HCT116 (cell line): ENCODE measurements around the gene GSTK1. TPM values are rescaled to one million over a fixed set of nuclear protein-coding genes. Genes with fewer than 3 reads are reported as not detected.
A peak's percentile ranks its signal among the peaks of the same experiment; 100 is the strongest.

ENCODE experiments used
- ATAC-seq: fragments of 200-7000 bp; cut with Tn5 transposase; 2 replicates; pipeline ENCODE4 v1.9.1; 2020; ENCODE audit warnings: mild to moderate bottlenecking, moderate library complexity
- BruUV-seq: library from RNA; stranded (reverse); fragments of 400-500 nt; replicated peaks from 2 replicates; lab custom pipeline; 2021; lab: Mats Ljungman, UMichigan
- CTCF ChIA-PET: fragments of 300-600 bp; sonication (Branson Sonifier 250); formaldehyde crosslinking; loops from one replicate; lab custom pipeline; 2021; ENCODE audit warnings: antibody characterized with exemption; lab: Charles Lee
- POLR2A ChIA-PET: fragments of 300-600, 350-600 bp; sonication (Branson Sonifier 250); formaldehyde crosslinking; loops from one replicate; lab custom pipeline; 2021; ENCODE audit warnings: antibody characterized with exemption; lab: Charles Lee
- RAD21 ChIA-PET, 2 experiments: fragments of 300-600 bp; sonication (Branson Sonifier 250); formaldehyde crosslinking; loops; one replicate each; lab custom pipeline; 2023; ENCODE audit warnings: low total read pairs in 2 of 2; ENCODE audit not compliant: uncharacterized antibody in 2 of 2, unreplicated experiment in 2 of 2, low non-redundant PET in 1 of 2; lab: Charles Lee
- DNase-seq: peaks from one replicate; pipeline ENCODE4 v3.0.0-alpha.2; 2010; ENCODE audit warnings: low read depth, low spot score
- H2AFZ ChIP-seq: fragments of 200-600 bp; shearing (Covaris generic), sonication (generic); 2 replicates; pipeline ENCODE4 v1.6.1; 2017; ENCODE audit warnings: low read depth, mixed run types, mixed read lengths, antibody characterized with exemption, low read length; ENCODE audit not compliant: poor library complexity, severe bottlenecking
- H3K27ac ChIP-seq: 2 replicates; pipeline ENCODE4 v1.5.1; 2012; ENCODE audit warnings: low read depth, low read length
- H3K27me3 ChIP-seq: fragments of 200-600 bp; sonication (generic); 2 replicates; pipeline ENCODE4 v1.6.1; 2016; ENCODE audit warnings: mixed run types, low read length, mixed read lengths; ENCODE audit not compliant: insufficient read depth
- H3K36me3 ChIP-seq, 2 experiments: fragments of 200-500 bp in 1 of 2; fragments of 200-600 bp in 1 of 2; sonication (Bioruptor generic) in 1 of 2; sonication (generic) in 1 of 2; 2 replicates each; pipeline versions ENCODE4 v1.5.1 to v1.6.1; 2014 to 2016; ENCODE audit warnings: low read length in 2 of 2, inconsistent platforms in 1 of 2, mixed read lengths in 1 of 2, mixed run types in 1 of 2; ENCODE audit not compliant: insufficient read depth in 2 of 2, control insufficient read depth in 1 of 2
- H3K4me1 ChIP-seq, 2 experiments: fragments of 200-600 bp in 1 of 2; sonication (generic) in 1 of 2; 2 replicates each; pipeline versions ENCODE4 v1.5.1 to v1.6.1; 2012 to 2017; ENCODE audit warnings: low read length in 2 of 2, inconsistent platforms in 1 of 2, mild to moderate bottlenecking in 1 of 2, mixed read lengths in 1 of 2, mixed run types in 1 of 2, moderate library complexity in 1 of 2; ENCODE audit not compliant: insufficient read depth in 2 of 2, control insufficient read depth in 1 of 2
- H3K4me2 ChIP-seq: fragments of 200-600 bp; sonication (generic); 2 replicates; pipeline ENCODE4 v1.6.1; 2017; ENCODE audit warnings: mixed run types, low read length, mixed read lengths
- H3K4me3 ChIP-seq, 2 experiments: fragments of 200-600 bp in 1 of 2; sonication (generic) in 1 of 2; replicated peaks in 1 of 2; 2 replicates each; pipeline ENCODE4 v1.5.1; 2011 to 2016; ENCODE audit warnings: low read length in 2 of 2, control low read depth in 1 of 2, low read depth in 1 of 2, mild to moderate bottlenecking in 1 of 2, mixed read lengths in 1 of 2, mixed run types in 1 of 2
- H3K79me2 ChIP-seq: fragments of 200-600 bp; sonication (generic); 2 replicates; pipeline ENCODE4 v1.6.1; 2017; ENCODE audit warnings: mild to moderate bottlenecking, mixed run types, low read length, moderate library complexity, mixed read lengths; ENCODE audit not compliant: insufficient read depth
- H3K9ac ChIP-seq: fragments of 200-600 bp; sonication (generic); 2 replicates; pipeline ENCODE4 v1.6.1; 2016; ENCODE audit warnings: low read length, mixed read lengths
- H3K9me2 ChIP-seq: fragments of 200-600 bp; sonication (generic), shearing (Covaris generic); 2 replicates; pipeline ENCODE4 v1.6.1; 2017; ENCODE audit warnings: mixed run types, mild to moderate bottlenecking, moderate library complexity; ENCODE audit not compliant: insufficient read depth
- H3K9me3 ChIP-seq, 2 experiments: fragments of 200-500 bp in 1 of 2; fragments of 200-600 bp in 1 of 2; sonication (Bioruptor generic) in 1 of 2; sonication (generic) in 1 of 2; 2 replicates each; pipeline ENCODE4 v1.6.1; 2014 to 2017; ENCODE audit warnings: low read length in 2 of 2, mixed read lengths in 2 of 2, inconsistent platforms in 1 of 2, low read depth in 1 of 2, mild to moderate bottlenecking in 1 of 2, mixed run types in 1 of 2, moderate library complexity in 1 of 2; ENCODE audit not compliant: control insufficient read depth in 1 of 2, insufficient read depth in 1 of 2
- H4K20me1 ChIP-seq: fragments of 200-600 bp; sonication (generic), shearing (Covaris generic); 2 replicates; pipeline ENCODE4 v1.6.1; 2017; ENCODE audit warnings: mixed run types, mild to moderate bottlenecking, moderate library complexity; ENCODE audit not compliant: insufficient read depth
- ATF3 ChIP-seq: IDR thresholded peaks from 2 replicates; pipeline ENCODE4 v1.6.1; 2012
- CBX3 ChIP-seq: IDR thresholded peaks from 2 replicates; pipeline ENCODE4 v1.6.1; 2012; ENCODE audit warnings: low read depth
- EGR1 ChIP-seq: IDR thresholded peaks from 2 replicates; pipeline ENCODE4 v1.6.1; 2012; ENCODE audit warnings: low read depth
- ELF1 ChIP-seq: IDR thresholded peaks from 2 replicates; pipeline ENCODE4 v1.6.1; 2012; ENCODE audit warnings: low read depth, borderline replicate concordance
- EZH2 ChIP-seq: fragments of 200-600 bp; sonication (generic); IDR thresholded peaks from 2 replicates; pipeline ENCODE4 v1.6.1; 2017; ENCODE audit warnings: antibody characterized with exemption, mixed run types
- MAX ChIP-seq: IDR thresholded peaks from 2 replicates; pipeline ENCODE4 v1.6.1; 2012
- RAD21 ChIP-seq: IDR thresholded peaks from 2 replicates; pipeline ENCODE4 v1.6.1; 2012; ENCODE audit warnings: low read depth, mild to moderate bottlenecking
- SIN3A ChIP-seq: IDR thresholded peaks from 2 replicates; pipeline ENCODE4 v1.6.1; 2012; ENCODE audit warnings: low read depth
- SP1 ChIP-seq: IDR thresholded peaks from 2 replicates; pipeline ENCODE4 v1.6.1; 2012; ENCODE audit warnings: low read depth
- SRF ChIP-seq: IDR thresholded peaks from 2 replicates; pipeline ENCODE4 v1.6.1; 2012; ENCODE audit warnings: low read depth
- YY1 ChIP-seq: IDR thresholded peaks from 2 replicates; pipeline ENCODE4 v1.6.1; 2011; ENCODE audit warnings: low read length, low read depth, moderate library complexity, mild to moderate bottlenecking; ENCODE audit not compliant: insufficient replicate concordance; ENCODE audit errors: extremely low read depth
- ZBTB33 ChIP-seq: IDR thresholded peaks from 2 replicates; pipeline ENCODE4 v1.6.1; 2011; ENCODE audit warnings: mild to moderate bottlenecking, low read length, moderate library complexity; ENCODE audit not compliant: insufficient replicate concordance; ENCODE audit errors: extremely low read depth
- intact Hi-C: fragments of 100-400 bp; cut with micrococcal nuclease; formaldehyde crosslinking; loops from 2 replicates; pipeline ENCODE4 v1.10.0; 2022
- total RNA-seq: library from RNA; stranded (reverse); gene quantifications from one replicate; pipeline ENCODE4 v1.2.1, GENCODE V29; 2021; ENCODE audit not compliant: unreplicated experiment

The GSTK1 gene
- total RNA-seq, 1 experiment from 2014 or later = 83.6 TPM

- no peak for TF ChIP-seq ELF1
Observed at GRCh38 chr7:143300959-143301935, 38.0 kb downstream of the GSTK1 start (continued).

- Histone ChIP-seq H3K4me1 (no peaks in the 10 kb centered on the region), H3K9me3 (no peaks in the 10 kb centered on the region), H3K27me3 (no peaks in the 10 kb centered on the region), H3K4me3 (no peak overlapping the region), H3K36me3 (peaks cover 57 to 79% of the 10 kb centered on the region in 2 experiments), H4K20me1 (peaks cover 5% of the 10 kb centered on the region; the same call in 1 of the 2 replicates), H3K27ac (no peak overlapping the region), H3K79me2 (peaks cover 4% of the 10 kb centered on the region; the same call in 1 of the 2 replicates), H3K9ac (no peak overlapping the region), H3K9me2 (no peaks in the 10 kb centered on the region), H2AFZ (no peak overlapping the region), H3K4me2 (no peak overlapping the region)
- POLR2A ChIA-PET = no interaction called here
- RAD21 ChIA-PET = no interaction called here
- CTCF ChIA-PET = no interaction called here
- TF ChIP-seq ELF1 = no peak
- no peak for TF ChIP-seq SIN3A
- no peak for TF ChIP-seq EZH2
- no peak for TF ChIP-seq SP1
- no peak for TF ChIP-seq SRF
- TF ChIP-seq EGR1 = no peak
- ATAC-seq = no peak
- intact Hi-C loops = loop anchor here (5.0 kb wide), 1 partner anchor 104 kb away; the partner anchor contains the start of gene EPHA1
- no peak for DNase-seq
- no TSS peak for BruUV-seq
Observed at GRCh38 chr7:143303733-143304132, 40.5 kb downstream of the GSTK1 start.

GRCh38 chr7:143304938-143305337, 41.7 kb downstream of the GSTK1 start:
- H3K4me1 ChIP-seq = no peaks in the 10 kb centered on the region
- ChIA-PET CTCF (interaction anchor here (0.9 to 1.0 kb wide), 2 partner anchors 65 to 89 kb away, joined by 3 read pairs; no protein-coding TSS in a partner anchor), POLR2A (no interaction called here), RAD21 (no interaction called here)
- BruUV-seq = no TSS peak
- H3K79me2 ChIP-seq = peaks cover 4% of the 10 kb centered on the region; the same call in 1 of the 2 replicates
- H3K4me2 ChIP-seq = no peak overlapping the region
- H4K20me1 ChIP-seq = no peaks in the 10 kb centered on the region
- H3K9ac ChIP-seq = no peak overlapping the region
- peaks cover 57 to 74% of the 10 kb centered on the region in 2 experiments for H3K36me3 ChIP-seq
- ATAC-seq = 0 out of 2 replicates have a peak, but pooled peaks have one; percentile 12
- no peaks in the 10 kb centered on the region for H3K27me3 ChIP-seq
- no peak for DNase-seq
- no peaks in the 10 kb centered on the region for H3K9me3 ChIP-seq
- intact Hi-C loops = loop anchor here (1.0 to 5.0 kb wide), 3 partner anchors 65 to 298 kb away; partner anchors contain the start of gene EPHA1
- no peak overlapping the region for H3K27ac ChIP-seq
- H3K9me2 ChIP-seq = no peaks in the 10 kb centered on the region
- H2AFZ ChIP-seq = no peak overlapping the region
- H3K4me3 ChIP-seq = no peak overlapping the region
- TF ChIP-seq CBX3 = no peak
- TF ChIP-seq MAX = no peak
- no peak for TF ChIP-seq YY1
- TF ChIP-seq RAD21 = no peak
- no peak for TF ChIP-seq ATF3
- TF ChIP-seq ZBTB33 = no peak
